Nephron (organoid): ENCODE results near the gene KCNK15.
A peak's percentile ranks its signal among the peaks of the same experiment; 100 is the strongest.

Source experiments
- H3K27ac Mint-ChIP-seq, 3 experiments: 2 replicates each; pipeline ENCODE4 v1.8.0; 2020; ENCODE audit warnings: mixed read lengths in 3 of 3, mild to moderate bottlenecking in 2 of 3, moderate library complexity in 1 of 3
- H3K27me3 Mint-ChIP-seq: 2 replicates; pipeline ENCODE4 v1.8.0; 2021; ENCODE audit warnings: low read depth, mild to moderate bottlenecking, moderate library complexity, mixed read lengths
- H3K36me3 Mint-ChIP-seq: 2 replicates; pipeline ENCODE4 v1.8.0; 2020; ENCODE audit warnings: low read depth, mixed read lengths
- H3K4me1 Mint-ChIP-seq: 2 replicates; pipeline ENCODE4 v1.8.0; 2020; ENCODE audit warnings: mixed read lengths
- H3K4me3 Mint-ChIP-seq, 3 experiments: 2 replicates each; pipeline ENCODE4 v1.8.0; 2020; ENCODE audit warnings: mild to moderate bottlenecking in 3 of 3, mixed read lengths in 3 of 3, moderate library complexity in 2 of 3
- H3K9me3 Mint-ChIP-seq: 2 replicates; pipeline ENCODE4 v1.8.0; 2020; ENCODE audit warnings: mixed read lengths
- CTCF ChIP-seq, 3 experiments: fragments of 200-600 bp; sonication (generic); IDR thresholded peaks; one replicate each; pipeline ENCODE4 v1.5.0; 2021; ENCODE audit warnings: antibody characterized with exemption in 3 of 3; ENCODE audit not compliant: unreplicated experiment in 3 of 3

Gene KCNK15

DNA sequence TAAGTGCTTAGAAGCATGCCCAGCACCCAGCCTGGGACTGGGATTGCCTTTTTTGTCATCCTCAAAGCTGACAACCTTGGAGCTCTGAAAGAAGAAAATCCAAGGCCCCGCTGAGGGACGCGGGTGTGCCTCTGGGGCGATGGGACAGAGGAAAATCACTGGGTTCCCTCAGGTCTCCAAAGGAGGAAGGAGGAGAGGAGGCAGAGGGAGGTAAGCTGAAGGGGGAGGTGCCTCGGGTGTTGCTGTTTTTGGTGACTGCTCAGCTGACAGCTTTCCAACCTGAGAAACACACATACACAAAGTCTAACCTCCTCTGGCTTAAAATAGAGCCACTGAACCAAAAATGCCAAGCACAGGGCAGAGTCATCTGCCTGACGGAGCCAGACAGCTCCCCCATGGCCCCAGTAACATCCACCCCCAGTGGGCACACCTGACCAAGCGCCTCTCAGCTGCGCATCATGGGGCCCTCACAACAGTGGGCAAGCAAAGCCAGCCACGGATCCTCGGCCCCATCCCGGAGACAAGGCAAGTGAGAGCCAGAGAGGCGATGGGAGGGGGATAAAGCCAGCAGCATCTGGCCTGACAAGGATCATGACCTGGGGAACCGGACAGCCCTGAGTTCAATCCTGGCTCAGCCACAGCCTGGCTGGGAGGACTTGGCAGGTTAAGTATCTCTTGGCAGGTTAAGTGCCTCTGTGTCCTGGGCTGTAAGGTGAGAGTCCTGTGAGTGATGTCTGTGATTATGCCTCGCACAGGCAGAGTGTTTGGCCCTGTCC, 3.2 kb upstream of the KCNK15 start:
- no peak for TF ChIP-seq CTCF (IDR thresholded peaks at IDR 0.05; ENCODE audit: unreplicated experiment in 3 of 3)
- H3K36me3 Mint-ChIP-seq = no peaks in the 10 kb centered on the region
- H3K9me3 Mint-ChIP-seq = no peaks in the 10 kb centered on the region
- H3K27ac Mint-ChIP-seq = no peak overlapping the region
- H3K27me3 Mint-ChIP-seq = peaks cover 49% of the 10 kb centered on the region
- H3K4me1 Mint-ChIP-seq = peaks cover 20% of the 10 kb centered on the region
- H3K4me3 Mint-ChIP-seq = no peak overlapping the region

DNA sequence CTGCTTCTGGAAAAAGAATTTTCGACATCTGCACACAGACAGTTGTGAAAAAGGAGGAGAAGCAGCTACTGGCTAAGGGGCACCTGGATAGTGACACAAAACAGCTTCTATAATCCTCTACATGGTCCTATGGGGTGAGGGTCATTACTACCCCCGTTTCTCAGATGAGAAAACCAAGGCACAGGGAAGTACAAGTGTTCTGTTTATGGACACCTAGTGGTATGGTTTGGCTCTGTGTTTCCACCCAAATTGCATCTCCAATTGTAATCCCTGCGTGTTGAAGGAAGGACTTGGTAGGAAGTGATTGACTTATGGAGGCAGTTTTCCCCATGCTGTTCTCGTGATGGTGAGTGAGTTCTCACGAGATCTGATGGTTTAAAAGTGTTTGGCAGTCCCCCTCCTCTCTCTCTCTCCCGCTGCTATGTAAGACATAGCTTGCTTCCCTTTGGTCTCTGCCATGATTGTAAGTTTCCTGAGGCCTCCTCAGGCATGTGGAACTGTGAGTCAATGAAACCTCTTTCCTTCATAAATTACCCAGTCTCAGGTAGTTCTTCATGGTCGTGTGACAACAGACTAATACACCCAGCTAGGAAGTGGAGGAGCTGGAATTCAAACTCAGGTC, 2.5 kb upstream of the KCNK15 start:
- no peak for TF ChIP-seq CTCF (IDR thresholded peaks at IDR 0.05; ENCODE audit: unreplicated experiment in 3 of 3)
- peaks cover 22% of the 10 kb centered on the region for H3K4me1 Mint-ChIP-seq
- no peaks in the 10 kb centered on the region for H3K36me3 Mint-ChIP-seq
- H3K27me3 Mint-ChIP-seq = peaks cover 51% of the 10 kb centered on the region
- H3K9me3 Mint-ChIP-seq = no peaks in the 10 kb centered on the region
- no peak overlapping the region for H3K4me3 Mint-ChIP-seq
- no peak overlapping the region for H3K27ac Mint-ChIP-seq

GRCh38 chr20:44743916-44744655, 1.6 kb upstream of the KCNK15 start:
- Mint-ChIP-seq H3K4me3 (no peak overlapping the region), H3K36me3 (no peaks in the 10 kb centered on the region), H3K27ac (no peak overlapping the region), H3K4me1 (peaks cover 16% of the 10 kb centered on the region), H3K27me3 (peaks cover 47% of the 10 kb centered on the region), H3K9me3 (no peaks in the 10 kb centered on the region)
- TF ChIP-seq CTCF (IDR thresholded peaks at IDR 0.05; ENCODE audit: unreplicated experiment in 3 of 3) = no peak

GRCh38 chr20:44745122-44745597, 505 bp upstream of the KCNK15 start:
- no peaks in the 10 kb centered on the region for H3K36me3 Mint-ChIP-seq
- peak overlapping the region; percentile 70 to 77 (median 76) for H3K4me3 Mint-ChIP-seq
- no peak overlapping the region for H3K27ac Mint-ChIP-seq
- no peak for TF ChIP-seq CTCF (IDR thresholded peaks at IDR 0.05; ENCODE audit: unreplicated experiment in 3 of 3)
- peaks cover 50% of the 10 kb centered on the region for H3K27me3 Mint-ChIP-seq
- H3K4me1 Mint-ChIP-seq = peaks cover 8% of the 10 kb centered on the region
- no peaks in the 10 kb centered on the region for H3K9me3 Mint-ChIP-seq

DNA sequence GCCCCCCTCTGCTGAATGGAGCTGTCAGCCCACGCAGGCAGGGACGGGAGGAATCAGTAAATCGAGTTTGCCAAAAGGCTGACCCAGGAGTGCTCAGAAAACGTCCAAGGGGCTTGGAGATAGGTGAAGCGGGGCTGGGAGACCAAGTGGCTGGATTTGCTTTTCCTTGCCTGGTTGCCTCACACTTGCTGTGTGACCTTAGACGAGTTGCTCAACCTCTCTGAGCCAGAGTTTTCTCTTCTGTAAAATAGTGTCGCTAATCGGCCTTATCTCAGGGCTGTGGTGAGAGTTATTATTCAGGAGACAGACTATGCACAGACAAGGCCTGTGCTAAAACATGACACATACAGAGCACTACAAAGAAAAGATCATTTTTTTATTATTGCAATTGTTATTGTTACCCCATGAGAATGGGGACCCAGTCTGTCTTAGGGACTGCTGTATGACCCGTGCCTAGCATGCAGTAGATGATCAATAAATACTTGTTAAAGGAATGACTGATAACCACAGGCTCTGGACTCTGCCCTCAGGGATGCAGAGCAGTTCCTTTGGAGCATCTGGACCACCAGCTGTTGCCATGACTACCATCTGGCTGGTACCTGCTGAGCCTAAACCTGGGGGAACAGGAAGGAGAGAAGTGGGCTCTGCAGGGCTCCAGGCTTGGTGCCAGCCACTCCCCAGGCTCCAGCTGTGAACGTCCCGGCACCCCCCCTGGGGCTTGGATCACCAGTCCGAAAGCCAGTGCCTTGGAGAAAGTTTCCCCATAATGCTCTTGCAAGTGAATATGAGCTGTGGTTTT, 901 bp downstream of the KCNK15 start:
- peaks cover 5% of the 10 kb centered on the region for H3K4me1 Mint-ChIP-seq
- no peak overlapping the region for H3K27ac Mint-ChIP-seq
- no peak for TF ChIP-seq CTCF (IDR thresholded peaks at IDR 0.05; ENCODE audit: unreplicated experiment in 3 of 3)
- H3K4me3 Mint-ChIP-seq = peak overlapping the region; percentile 70 to 79 (median 71)
- no peaks in the 10 kb centered on the region for H3K9me3 Mint-ChIP-seq
- H3K36me3 Mint-ChIP-seq = no peaks in the 10 kb centered on the region
- H3K27me3 Mint-ChIP-seq = peaks cover 45% of the 10 kb centered on the region
